Activated CD8-positive, alpha-beta memory T cell treated with anti-CD3 and anti-CD28 coated beads for 36 hours (primary cell): ENCODE measurements around the gene SNAP29. TPM values are rescaled to one million over a fixed set of nuclear protein-coding genes. Genes with fewer than 3 reads are reported as not detected.
"Not testable (repeated sequence)": the region's sequence is repeated elsewhere in the genome, so short reads cannot be mapped to it uniquely, and the experiment has no call there.

ENCODE experiments used
- CTCF ChIA-PET: fragments of 350-600 bp; sonication (Branson Sonifier 250); formaldehyde crosslinking; loops from one replicate; lab custom pipeline; 2021; ENCODE audit warnings: antibody characterized with exemption; lab: Charles Lee
- POLR2A ChIA-PET: fragments of 350-600 bp; sonication (Branson Sonifier 250); formaldehyde crosslinking; loops from one replicate; lab custom pipeline; 2021; ENCODE audit warnings: antibody characterized with exemption; lab: Charles Lee
- total RNA-seq, 2 experiments: library from RNA; stranded (reverse); gene quantifications; one replicate each; pipeline ENCODE4 v1.2.3, GENCODE V29; 2021

SNAP29 gene
- total RNA-seq, 2 experiments from 2014 or later: 20.2 to 20.7 TPM

DNA sequence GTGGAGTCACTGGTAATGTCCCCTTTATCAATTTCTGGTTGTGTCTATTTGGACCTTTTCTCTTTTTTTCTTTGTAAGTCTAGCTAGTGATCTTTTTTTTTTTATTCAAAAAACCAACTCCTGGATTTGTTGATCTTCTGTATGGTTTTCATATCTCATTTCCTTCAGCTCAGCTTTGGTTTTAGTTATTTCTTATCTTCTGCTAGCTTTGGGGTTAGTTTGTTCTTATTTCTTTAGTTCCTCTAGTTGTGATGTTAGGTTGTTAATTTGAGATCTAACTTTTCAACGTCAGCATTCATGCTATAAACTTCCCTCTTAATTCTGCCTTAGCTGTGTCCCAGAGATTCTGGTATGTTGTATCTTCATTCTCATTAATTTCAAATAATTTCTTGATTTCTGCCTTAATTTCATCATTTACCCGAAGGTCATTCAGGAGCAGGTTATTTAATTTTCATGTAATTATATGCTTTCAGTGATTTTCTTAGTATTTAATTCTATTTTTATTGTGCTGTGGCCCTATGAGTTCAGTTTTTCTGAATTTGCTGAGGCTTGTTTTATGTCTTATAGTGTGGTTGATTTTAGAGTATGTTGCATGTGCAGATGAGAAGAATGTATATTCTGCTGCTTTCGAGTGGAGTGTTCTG, 29.2 kb upstream of the SNAP29 start:
- POLR2A ChIA-PET: no interaction called here
- CTCF ChIA-PET: no interaction called here

DNA sequence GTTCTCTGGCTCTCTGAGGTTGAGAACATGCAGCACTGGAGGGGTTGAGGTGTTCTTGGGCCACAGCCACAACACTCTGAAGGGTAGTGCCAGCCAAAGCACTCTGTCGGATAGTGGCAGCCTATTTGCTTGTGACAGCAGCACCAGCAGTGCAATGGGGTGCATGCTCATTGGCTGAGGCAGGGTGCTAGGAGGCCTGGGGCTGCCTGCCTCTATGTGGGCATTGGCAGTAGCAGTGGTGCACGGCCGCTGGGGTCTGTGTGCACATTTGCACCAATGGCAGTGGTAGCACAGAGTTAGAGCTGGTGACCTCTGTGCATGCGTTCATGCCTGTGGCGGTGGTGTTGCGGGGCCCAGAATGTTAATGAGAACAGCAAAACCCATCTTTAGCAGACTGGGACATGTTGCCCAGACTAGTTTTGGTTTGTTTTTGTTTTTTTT, 25.6 kb upstream of the SNAP29 start:
- POLR2A ChIA-PET: no interaction called here
- CTCF ChIA-PET: no interaction called here

DNA sequence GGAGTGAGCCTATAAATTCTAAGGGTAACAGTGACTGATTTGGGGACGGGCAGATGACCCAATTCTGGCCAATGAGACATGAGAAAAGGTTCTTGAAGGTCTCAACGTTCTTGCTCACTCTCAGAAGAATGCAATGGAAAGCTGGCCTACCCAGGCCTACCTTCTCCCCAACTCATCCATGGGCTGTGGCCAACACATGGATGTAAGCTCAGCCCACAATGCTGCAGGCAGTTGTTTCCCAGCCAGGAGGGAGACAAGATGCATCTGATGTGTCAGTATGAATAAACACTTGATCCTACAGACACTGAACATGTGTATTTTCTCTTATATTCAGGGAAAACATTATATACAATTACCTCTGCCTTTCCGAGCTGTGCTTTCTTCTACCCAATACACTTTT, 24.6 kb upstream of the SNAP29 start:
- CTCF ChIA-PET: no interaction called here
- POLR2A ChIA-PET: no interaction called here

DNA sequence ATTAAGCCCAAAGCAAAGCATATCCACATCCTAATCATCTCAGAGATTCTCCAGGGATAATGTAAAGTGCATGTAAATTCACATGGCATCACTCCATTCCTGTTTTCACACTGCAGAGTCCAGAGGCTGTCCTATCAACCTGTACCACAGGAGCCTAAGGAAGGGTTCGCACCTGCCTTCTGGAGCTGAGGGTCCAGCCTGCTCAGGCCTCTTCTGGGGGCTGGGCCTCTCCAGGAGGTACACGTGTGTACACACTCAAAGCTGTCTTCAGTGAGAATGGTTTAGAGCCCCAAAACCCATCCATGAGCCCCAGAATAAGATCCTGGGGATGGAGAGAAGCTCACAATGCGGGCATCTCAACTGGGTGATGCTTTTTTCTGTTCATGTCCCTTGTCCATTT, 24.1 kb upstream of the SNAP29 start:
- CTCF ChIA-PET: no interaction called here
- POLR2A ChIA-PET: interaction anchor here (0.7 kb wide), 1 partner anchor 9 kb away, joined by 3 read pairs; no protein-coding TSS in a partner anchor

DNA sequence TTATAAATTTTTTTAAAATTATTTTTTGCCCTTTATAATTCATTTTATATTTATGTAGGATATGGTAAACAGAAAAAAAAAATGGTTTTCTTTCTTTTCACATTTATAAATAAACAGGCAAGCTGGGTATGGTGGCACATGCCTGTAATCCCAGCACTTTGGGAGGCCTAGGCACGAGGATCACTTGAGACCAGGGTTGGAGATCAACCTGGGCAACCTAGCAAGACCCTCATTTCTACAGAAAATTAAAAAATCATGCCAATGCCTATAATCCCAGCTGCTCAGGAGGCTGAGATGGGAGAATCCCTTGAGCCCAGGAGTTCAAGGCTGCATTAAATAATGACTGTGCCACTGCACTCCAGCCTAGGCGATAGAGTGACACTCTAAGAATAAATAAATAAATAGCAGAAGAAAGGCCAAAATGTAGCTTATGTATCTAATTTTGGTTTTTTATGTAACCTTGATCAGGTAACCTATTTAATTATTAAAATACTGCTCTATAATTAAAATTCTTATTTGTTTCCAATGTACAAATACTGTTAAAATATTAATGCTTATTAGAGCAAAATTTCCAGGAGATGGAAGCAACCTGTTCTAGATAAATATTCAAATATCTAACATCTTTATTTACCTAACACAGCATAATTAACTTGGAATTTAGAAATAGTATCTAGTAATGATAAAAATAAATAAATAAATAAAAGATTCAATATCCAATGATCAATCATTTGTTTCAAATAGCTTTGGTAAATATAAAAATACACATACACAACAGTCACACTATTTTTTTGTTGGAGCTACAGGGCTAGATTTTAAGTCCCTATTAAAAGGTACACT, 21.6 kb upstream of the SNAP29 start:
- POLR2A ChIA-PET: no interaction called here
- CTCF ChIA-PET: interaction anchor here (0.6 kb wide), 1 partner anchor 37 kb away, joined by 3 read pairs; no protein-coding TSS in a partner anchor

DNA sequence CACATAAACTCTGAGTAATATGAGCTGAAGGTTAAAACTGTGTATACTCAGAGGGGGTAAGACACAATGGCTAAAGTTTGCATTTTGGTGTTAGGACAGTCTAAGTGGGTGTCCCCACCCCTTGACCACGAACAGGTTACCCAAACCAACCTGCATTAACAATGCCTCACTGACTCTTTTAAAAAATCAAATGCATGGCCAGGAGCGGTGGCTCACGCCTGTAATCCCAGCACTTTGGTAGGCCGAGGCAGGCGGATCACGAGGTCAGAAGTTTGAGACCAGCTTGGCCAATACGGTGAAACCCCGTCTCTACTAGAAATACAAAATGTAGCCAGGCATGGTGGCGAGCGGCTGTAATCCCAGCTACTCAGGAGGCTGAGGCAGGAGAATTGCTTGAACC, 19.5 kb upstream of the SNAP29 start:
- POLR2A ChIA-PET, CTCF ChIA-PET: not testable (repeated sequence)

DNA sequence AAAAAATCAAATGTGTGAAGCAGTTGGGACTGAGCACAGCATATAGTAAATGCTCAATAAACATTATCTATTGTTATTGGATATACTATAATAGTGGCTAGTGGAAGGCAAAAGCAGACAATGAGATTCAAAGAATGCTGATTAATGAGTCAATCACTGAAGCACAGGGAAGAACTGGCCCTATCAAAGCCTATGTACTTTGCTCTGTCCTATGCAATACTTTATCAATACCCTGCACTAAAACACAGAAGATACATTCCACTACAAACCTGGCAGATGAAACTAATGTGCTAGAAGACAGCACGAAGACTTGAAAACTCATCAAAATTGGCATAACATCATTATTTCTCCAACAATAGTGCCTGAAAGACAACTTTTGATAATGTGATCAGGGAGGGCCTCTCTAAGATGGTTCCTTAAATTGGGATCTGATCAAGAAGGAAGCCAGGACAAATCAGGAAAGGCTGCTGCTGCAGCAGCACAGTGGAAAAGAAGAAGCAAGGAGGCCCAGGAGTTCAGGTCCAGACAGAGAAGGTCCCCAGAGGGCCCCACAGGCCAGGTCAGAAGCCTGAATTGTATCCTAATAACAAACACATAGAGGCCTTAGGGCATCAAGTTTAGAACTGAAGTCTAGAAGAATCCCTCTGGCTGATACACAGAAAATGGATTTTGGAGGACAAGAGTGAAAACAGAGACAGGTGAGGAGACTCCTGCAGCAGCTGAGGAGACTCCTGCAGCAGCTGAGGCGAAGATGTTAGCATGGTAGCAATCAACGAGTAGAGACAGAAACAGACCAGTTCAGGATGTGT, 18.8 kb upstream of the SNAP29 start:
- ChIA-PET POLR2A (no interaction called here), CTCF (no interaction called here)

DNA sequence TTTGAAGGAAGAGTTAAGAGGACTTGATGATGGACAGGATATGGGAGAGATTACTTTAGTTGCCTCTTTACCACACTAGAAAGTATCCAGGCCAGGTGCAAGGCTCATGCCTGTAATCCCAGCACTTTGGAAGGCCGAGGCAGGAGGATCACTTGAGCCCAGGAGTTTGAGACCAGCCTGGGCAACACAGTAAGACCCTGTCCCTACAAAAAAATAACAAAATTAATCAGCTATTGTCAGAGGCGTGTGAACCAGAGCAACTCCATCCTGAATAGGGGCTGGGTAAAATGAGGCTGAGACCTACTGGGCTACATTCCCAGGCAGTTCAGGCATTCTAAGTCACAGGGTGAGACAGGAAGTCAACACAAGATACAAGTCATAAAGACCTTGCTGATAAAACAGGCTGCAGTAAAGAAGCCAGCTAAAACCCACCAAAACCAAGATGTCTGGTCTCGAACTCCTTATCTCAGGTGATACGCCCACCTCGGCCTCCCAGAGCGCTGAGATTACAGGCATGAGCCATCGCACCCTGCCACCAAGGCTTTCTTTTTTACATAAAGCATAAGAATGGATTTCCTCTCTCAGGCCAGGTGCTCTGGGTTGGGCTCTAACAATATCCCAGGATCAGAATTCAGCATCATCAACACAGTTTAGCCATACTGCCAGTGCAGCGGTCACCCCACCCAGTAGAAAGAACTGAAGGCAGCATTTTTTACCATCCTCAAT, 18.0 kb upstream of the SNAP29 start:
- POLR2A ChIA-PET: no interaction called here
- CTCF ChIA-PET: interaction anchor here (0.6 kb wide), 1 partner anchor 64 kb away, joined by 3 read pairs; no protein-coding TSS in a partner anchor

DNA sequence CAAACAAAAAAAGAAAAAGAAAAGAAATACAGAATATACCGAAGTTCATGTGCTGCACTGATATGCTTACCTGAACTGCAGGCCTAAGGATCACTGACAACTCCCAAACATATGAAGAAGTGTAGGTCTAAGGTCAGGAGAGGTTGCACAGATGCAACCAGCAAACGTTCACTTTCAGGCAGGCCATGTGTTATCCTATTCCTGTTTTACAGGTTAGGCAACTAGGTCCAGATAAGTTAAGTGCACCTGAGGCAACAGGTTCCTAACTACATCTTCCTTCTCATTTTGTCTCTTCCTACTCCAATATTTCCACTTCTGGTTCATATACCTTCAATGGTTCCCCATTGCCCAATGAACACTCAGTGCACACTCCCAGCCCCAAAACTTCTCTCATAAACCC, 15.3 kb upstream of the SNAP29 start:
- ChIA-PET CTCF (no interaction called here), POLR2A (no interaction called here)

DNA sequence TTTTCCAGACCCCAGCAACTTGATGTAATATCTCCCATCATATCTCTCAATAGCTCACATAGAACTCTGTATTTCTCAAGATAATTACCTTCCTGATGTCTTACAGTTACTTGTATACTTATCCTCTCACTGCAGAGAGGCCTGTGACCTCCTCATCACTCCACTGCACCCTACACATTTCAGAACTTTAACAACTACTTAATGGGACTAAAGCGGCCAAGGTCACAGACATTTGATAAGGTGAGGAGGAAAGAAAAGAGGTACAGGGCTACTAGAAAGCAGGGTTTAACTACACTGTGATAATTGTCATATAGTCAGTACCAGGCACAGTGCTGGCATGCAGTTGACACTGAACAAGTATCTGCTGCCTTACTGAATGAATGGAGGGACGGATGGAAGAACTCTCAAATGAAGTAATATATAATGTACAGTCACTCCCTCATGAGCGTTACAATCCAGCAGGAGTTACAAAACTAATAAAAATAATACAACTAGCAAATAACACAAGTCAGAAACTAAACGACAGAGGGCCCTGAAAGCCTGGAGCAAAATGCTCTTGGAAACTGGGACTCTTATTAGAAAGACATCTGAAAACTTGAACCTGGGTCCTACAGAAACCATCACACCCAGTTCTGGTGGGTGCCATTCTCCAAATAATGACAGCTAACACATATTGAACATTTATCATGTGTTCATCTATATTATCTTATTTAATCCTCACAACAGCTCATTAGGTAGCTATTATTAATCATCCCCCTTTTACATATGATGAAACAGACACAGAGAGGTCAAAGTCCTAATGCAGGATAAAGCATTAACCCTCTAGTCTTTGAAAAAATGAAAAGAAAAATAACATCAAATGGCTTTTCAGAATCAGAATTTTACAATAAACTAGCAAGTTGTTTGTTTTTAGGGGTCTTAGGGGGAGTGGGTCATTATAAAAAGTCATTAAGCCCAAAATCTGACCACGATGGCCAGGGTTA, 14.5 kb upstream of the SNAP29 start:
- ChIA-PET POLR2A (interaction anchor here (0.6 kb wide), 1 partner anchor 9 kb away, joined by 3 read pairs; no protein-coding TSS in a partner anchor), CTCF (no interaction called here)

DNA sequence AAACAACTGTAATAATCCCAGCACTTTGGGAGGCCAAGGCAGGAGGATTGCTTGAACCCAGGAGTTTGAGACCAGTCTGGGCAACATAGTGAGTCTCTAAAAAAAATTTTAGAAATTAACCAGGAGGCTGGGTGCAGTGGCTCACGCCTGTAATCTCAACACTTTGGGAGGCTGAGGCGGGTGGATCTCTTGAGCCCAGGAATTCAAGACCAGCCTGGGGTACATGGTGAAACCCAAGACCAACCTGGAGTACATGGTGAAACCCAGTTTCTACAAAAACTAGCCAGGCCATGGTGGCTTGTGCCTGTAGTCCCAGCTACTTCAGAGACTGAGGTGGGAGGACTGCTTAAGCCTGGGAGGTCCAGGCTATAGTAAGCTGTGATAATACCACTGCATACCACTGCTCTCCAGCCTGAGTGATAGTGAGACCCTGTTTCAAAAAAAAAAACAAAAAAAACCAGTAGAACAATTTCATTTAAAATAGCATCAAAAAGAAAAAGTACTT, 11.4 kb upstream of the SNAP29 start:
- CTCF ChIA-PET: interaction anchor here (0.6 to 0.7 kb wide), 3 partner anchors 23 to 752 kb away, joined by 3 to 6 read pairs (median 4); no protein-coding TSS in a partner anchor

DNA sequence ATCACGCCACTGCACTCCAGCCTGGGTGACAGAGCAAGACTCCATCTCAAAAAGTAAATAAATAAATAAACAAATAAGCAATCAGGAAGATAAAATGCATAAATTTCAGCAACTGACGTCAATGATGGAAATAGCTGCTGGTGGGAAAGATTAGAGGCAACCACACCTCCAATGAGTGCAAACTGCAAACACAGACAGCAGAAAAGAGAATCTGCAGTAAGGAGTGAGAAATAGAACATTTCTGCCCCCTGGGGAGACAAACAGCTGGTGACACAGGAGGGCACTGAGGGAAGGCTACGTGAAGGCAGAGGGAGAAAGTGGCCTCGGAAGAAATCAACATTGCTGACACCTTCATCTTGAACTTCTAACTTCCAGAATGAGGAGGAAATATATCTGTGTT, 6.7 kb upstream of the SNAP29 start:
- CTCF ChIA-PET: no interaction called here

More for the DNA sequence above, 11.4 kb upstream of the SNAP29 start:
- POLR2A ChIA-PET: no interaction called here

DNA sequence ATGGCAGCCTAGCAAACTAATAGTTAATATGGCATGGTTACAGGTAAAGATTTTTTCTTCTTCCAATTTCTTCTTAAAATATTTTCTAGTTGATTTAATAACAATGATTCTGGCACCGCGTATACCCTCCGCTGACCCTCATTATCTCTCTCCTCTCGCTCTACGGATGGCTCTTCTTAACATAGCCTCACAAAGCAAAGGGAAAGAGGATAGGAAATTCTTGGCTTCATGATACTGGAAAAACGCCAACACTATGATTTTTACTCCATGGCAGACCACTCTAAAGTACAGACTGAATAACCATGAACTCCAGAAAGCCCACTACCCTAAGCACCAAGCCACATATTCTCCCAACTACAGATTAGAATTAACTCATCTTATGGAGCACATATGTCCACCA, 6.3 kb upstream of the SNAP29 start:
- ChIA-PET POLR2A (no interaction called here), CTCF (no interaction called here)

More for the DNA sequence above, 6.7 kb upstream of the SNAP29 start:
- POLR2A ChIA-PET: no interaction called here

DNA sequence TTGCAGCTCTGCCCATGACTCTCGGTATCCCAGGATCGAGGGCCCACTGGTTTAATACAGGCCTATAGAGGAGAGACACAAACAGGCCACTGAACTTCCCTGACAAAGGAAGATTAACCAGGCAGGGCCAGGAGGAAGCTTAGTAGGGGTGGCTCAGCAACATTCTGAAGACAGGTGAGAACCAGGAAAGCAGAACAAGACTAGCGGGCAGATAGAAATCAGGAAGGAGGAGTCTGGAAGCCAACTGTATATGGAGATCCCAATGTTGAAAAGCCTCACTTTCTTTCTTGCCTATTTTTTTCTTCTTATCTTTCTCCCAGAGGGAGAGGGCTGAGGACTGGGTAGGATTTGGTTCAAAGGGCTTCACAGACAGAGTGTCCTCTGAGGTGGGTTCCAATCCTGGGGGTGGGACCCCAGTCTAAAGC, 5.6 kb upstream of the SNAP29 start:
- CTCF ChIA-PET: no interaction called here
- POLR2A ChIA-PET: no interaction called here

DNA sequence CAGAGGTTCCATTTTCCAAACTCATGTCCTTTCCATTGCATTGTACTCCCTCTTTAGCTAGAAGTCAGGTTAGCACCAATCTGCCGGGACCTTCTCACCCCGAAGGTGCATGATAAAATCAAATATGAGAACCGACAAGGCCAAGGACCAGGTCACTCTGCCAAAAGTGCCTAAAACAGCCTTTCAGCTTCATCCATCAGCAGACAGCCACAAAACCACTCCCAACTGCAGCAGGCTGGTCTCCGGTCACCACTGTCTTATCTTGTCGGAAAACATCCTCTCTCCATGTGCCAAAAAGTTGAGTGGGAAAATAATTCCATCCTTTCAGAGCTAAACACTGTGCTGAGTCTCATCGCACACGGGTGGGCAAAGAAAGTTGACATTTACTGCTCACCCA, 1.6 kb upstream of the SNAP29 start:
- CTCF ChIA-PET: no interaction called here
- POLR2A ChIA-PET: no interaction called here

DNA sequence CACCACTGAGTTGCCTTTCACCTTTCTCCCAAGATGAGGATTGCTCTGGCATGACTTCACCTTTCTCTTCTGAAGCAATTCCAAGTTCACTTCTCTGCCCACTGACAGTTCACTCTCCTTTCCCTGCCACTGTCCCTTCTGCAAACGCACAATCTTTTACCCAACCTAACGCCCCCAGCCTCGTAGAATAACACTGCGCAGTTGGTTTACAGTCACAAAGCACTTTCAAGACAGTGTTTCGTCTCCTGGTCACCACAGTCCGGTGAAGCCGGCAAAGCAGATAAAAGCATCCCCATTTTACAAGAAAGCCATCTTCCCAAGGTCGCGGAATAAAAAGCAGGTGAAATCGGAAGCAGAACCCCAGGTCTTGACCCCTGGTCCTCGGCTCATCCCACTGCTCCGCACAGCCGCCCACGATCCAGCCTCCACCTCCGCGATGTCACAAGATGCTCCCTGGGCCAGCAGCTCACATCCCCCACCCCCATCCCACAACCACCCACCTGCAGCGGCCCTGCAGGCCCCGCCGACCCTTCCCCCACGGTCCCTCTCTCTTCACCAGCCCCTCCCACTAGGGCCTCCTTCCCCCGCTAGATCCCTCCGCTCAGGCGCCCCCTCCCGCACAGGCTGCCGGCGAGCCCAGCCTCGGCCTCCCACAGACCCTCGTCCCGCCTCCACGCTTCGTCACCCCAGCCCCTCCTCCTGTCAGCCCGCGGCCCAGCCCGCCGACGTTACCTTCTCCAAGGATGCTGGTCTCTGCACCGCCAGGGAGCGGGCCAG, 781 bp upstream of the SNAP29 start:
- POLR2A ChIA-PET: no interaction called here
- CTCF ChIA-PET: no interaction called here

DNA sequence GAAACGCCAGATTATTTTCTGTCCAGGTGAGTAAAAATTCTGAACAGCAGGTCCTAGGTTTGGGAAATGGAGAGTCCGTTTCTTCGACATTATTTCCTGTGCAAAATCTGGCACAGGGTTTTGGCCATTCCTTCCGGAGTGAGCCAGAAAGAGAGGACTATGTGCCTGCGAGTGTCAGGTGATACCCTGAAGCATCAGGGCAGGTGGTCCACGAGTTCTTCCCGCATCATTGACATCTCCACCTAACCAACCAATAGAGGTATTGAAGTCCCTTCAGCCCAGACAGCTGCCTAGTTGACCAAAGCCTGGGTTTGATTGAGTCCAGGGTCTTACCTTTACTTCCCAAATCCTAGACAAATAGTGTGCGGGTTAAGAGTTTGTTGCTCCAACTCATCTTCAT, 808 bp downstream of the SNAP29 start:
- ChIA-PET CTCF (interaction anchor here (1.1 kb wide), 2 partner anchors 101 to 130 kb away, joined by 3 to 6 read pairs; no protein-coding TSS in a partner anchor), POLR2A (interaction anchor here (0.7 kb wide), 2 partner anchors 123 to 143 kb away, joined by 3 to 5 read pairs; partner anchors contain the start of gene LZTR1)
